Glomerular visceral epithelial cell (primary cell): ENCODE data around the gene CORO2B.

ENCODE experiments used
- DNase-seq: peaks from one replicate; pipeline ENCODE4 v3.0.0-alpha.2; 2016; ENCODE audit errors: extremely low spot score

Gene CORO2B

GRCh38 chr15:68774521-68775235 is 195.9 kb downstream of the CORO2B start:
- no peak for DNase-seq

GRCh38 chr15:68775236-68775577 is 196.4 kb downstream of the CORO2B start:
- DNase-seq: no peak

GRCh38 chr15:68775671-68776476 is 197.1 kb downstream of the CORO2B start:
- no peak for DNase-seq

GRCh38 chr15:68776477-68777270 is 197.9 kb downstream of the CORO2B start:
- no peak for DNase-seq
